Activated T-cell treated with anti-CD3 and anti-CD28 coated beads for 4 hours (primary cell): ENCODE measurements around the gene PCDHB9.
"Not testable (repeated sequence)": the region's sequence is repeated elsewhere in the genome, so short reads cannot be mapped to it uniquely, and the experiment has no call there.

Source experiments
- DNase-seq: peaks from one replicate; pipeline ENCODE4 v3.0.0-alpha.2; 2020

Gene PCDHB9

GRCh38 chr5:141189131-141189530 lies 2.2 kb downstream of the PCDHB9 start:
- not testable (repeated sequence) for DNase-seq

GRCh38 chr5:141192110-141192725 lies 5.3 kb downstream of the PCDHB9 start, which contains the start of gene PCDHB10:
PCDHB10 (plus strand) TSS chr5:141192353; CDS start chr5:141192553, 200 bp downstream.
- no peak for DNase-seq

- DNase-seq = not testable (repeated sequence)
Observed at GRCh38 chr5:141194332-141194731, 7.4 kb downstream of the PCDHB9 start.

- no peak for DNase-seq
Observed at GRCh38 chr5:141196363-141196762, 9.4 kb downstream of the PCDHB9 start.

GRCh38 chr5:141199359-141200235 lies 12.6 kb downstream of the PCDHB9 start, which contains the start of gene PCDHB11:
PCDHB11 (plus strand) TSS chr5:141199627; CDS start chr5:141199775, 148 bp downstream.
- DNase-seq = no peak

GRCh38 chr5:141201126-141201525 lies 14.2 kb downstream of the PCDHB9 start:
- DNase-seq = not testable (repeated sequence)

- not testable (repeated sequence) for DNase-seq
Observed at GRCh38 chr5:141201646-141202045, 14.7 kb downstream of the PCDHB9 start.

GRCh38 chr5:141208478-141208877 lies 21.5 kb downstream of the PCDHB9 start, which contains the start of gene PCDHB12:
PCDHB12 (plus strand) TSS chr5:141208719; CDS start chr5:141208908, 189 bp downstream.
- DNase-seq = no peak

- not testable (repeated sequence) for DNase-seq
Observed at GRCh38 chr5:141210281-141210680, 23.3 kb downstream of the PCDHB9 start.

GRCh38 chr5:141210849-141211248 lies 23.9 kb downstream of the PCDHB9 start:
- DNase-seq = not testable (repeated sequence)

- not testable (repeated sequence) for DNase-seq
Observed at GRCh38 chr5:141213656-141214339, 26.8 kb downstream of the PCDHB9 start, which contains the start of gene PCDHB13. PCDHB13 (plus strand) TSS chr5:141213919; CDS start chr5:141214124, 205 bp downstream.

- DNase-seq = not testable (repeated sequence)
Observed at GRCh38 chr5:141214583-141214982, 27.6 kb downstream of the PCDHB9 start.

- not testable (repeated sequence) for DNase-seq
Observed at GRCh38 chr5:141215504-141215903, 28.5 kb downstream of the PCDHB9 start.

- DNase-seq = not testable (repeated sequence)
Observed at GRCh38 chr5:141216035-141216434, 29.1 kb downstream of the PCDHB9 start.

- no peak for DNase-seq
Observed at GRCh38 chr5:141223112-141223783, 36.3 kb downstream of the PCDHB9 start, which contains the start of gene PCDHB14. PCDHB14 (plus strand) TSS chr5:141223343; CDS start chr5:141223506, 163 bp downstream.

GRCh38 chr5:141224844-141225243 lies 37.9 kb downstream of the PCDHB9 start:
- not testable (repeated sequence) for DNase-seq

GRCh38 chr5:141225421-141225820 lies 38.5 kb downstream of the PCDHB9 start:
- not testable (repeated sequence) for DNase-seq

- DNase-seq = no peak
Observed at GRCh38 chr5:141234109-141234667, 47.2 kb downstream of the PCDHB9 start.

- not testable (repeated sequence) for DNase-seq
Observed at GRCh38 chr5:141235922-141236321, 49.0 kb downstream of the PCDHB9 start.

GRCh38 chr5:141236516-141237313 lies 49.8 kb downstream of the PCDHB9 start:
- DNase-seq = no peak
